ENCODE measurements around the gene SYNE1. TPM values are rescaled to one million over a fixed set of nuclear protein-coding genes. Genes with fewer than 3 reads are reported as not detected.
"Not testable (repeated sequence)": the region's sequence is repeated elsewhere in the genome, so short reads cannot be mapped to it uniquely, and the experiment has no call there.

SYNE1 gene
- total and polyA plus RNA-seq, 2 of the 8 experiments (the other 6 are each of a cell fraction or from before 2014, with no cell fraction given) = 2.8 to 5.5 TPM

DNA sequence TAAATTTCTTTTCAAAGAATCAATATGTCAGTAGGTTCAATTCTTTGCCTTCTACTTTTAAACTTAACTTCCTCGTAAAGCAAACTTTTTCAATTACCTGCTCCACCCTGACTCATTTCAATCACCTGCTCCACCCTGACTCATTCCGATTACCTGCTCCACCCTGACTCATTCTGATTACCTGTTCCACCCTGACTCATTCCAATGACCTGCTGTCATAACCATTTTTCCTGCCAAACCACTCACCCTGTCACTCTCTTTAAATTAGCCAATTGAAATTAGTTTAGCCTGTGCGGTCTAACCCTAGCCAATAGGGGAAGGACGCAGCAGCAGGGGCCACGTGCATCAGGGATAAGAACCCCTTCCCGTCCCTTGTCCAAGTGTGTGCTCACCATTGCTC lies 141.7 kb downstream of the SYNE1 start:
- H3K79me2 ChIP-seq (ENCODE audit: control insufficient read depth in 1 of 2, insufficient read depth in 2 of 2, low read length in 2 of 2); H2BK12ac ChIP-seq (ENCODE audit: low read depth, low read length); H3K36me3 ChIP-seq (ENCODE audit: control insufficient read depth in 2 of 4, insufficient read depth in 4 of 4, low read length in 3 of 4); H3K18ac ChIP-seq (ENCODE audit: extremely low read depth, low read length); H3K9ac ChIP-seq (replicated peaks in 1 of 4; ENCODE audit: extremely low read depth in 1 of 4, low read depth in 3 of 4, low read length in 3 of 4); H2BK20ac ChIP-seq (ENCODE audit: low read length); H2AK5ac ChIP-seq (ENCODE audit: low read depth, low read length); POLR2A ChIA-PET (ENCODE audit: partially characterized antibody); H4K20me1 ChIP-seq (replicated peaks in 1 of 2; ENCODE audit: control insufficient read depth in 1 of 2, insufficient read depth in 2 of 2, low read length in 2 of 2); H4K8ac ChIP-seq (ENCODE audit: extremely low read depth, insufficient read depth, low read length); H3K23me2 ChIP-seq (ENCODE audit: low read depth, low read length); FAIRE-seq; H2BK15ac ChIP-seq (ENCODE audit: low read length); H3K79me1 ChIP-seq (ENCODE audit: low read depth, low read length); H3K27ac ChIP-seq (ENCODE audit: low read depth, low read length); H3K27me3 ChIP-seq (replicated peaks in 1 of 4; ENCODE audit: control insufficient read depth in 3 of 4, extremely low read depth in 1 of 4, insufficient read depth in 3 of 4, low read length in 3 of 4); H3K9me3 ChIP-seq (ENCODE audit: insufficient read depth in 2 of 2, low read depth in 1 of 2, low read length in 1 of 2); H3K4me3 ChIP-seq (ENCODE audit: extremely low read depth in 1 of 4, insufficient read depth in 2 of 4, low read depth in 3 of 4, low read length in 4 of 4); H3K4me1 ChIP-seq (replicated peaks in 1 of 4; ENCODE audit: control insufficient read depth in 3 of 4, insufficient read depth in 4 of 4, low read length in 3 of 4); H2BK5ac ChIP-seq (ENCODE audit: low read depth, low read length); H4K91ac ChIP-seq (replicated peaks; ENCODE audit: insufficient read length, low read length); DNase-seq (ENCODE audit: low read depth in 1 of 2, low spot score in 2 of 2); H2BK120ac ChIP-seq (replicated peaks; ENCODE audit: low read depth, low read length); H4K5ac ChIP-seq (ENCODE audit: insufficient read length, low read depth, low read length); H3K56ac ChIP-seq (replicated peaks; ENCODE audit: insufficient read length, low read depth, low read length); H3K14ac ChIP-seq (ENCODE audit: insufficient read length); H2AFZ ChIP-seq (ENCODE audit: low read length); H3K4me2 ChIP-seq (ENCODE audit: insufficient read depth in 1 of 2, low read depth in 2 of 2, low read length in 2 of 2); H3K4ac ChIP-seq (replicated peaks; ENCODE audit: insufficient read length, low read depth, low read length); H3K23ac ChIP-seq (ENCODE audit: insufficient read length): not testable (repeated sequence)
- 99% methylated on average over 6 of the region's 6 CpGs; no CpG with 5 or more reads in 1 of the 2 experiments for WGBS, 2 experiments (ENCODE audit: extremely low coverage in 1 of 2, insufficient coverage in 1 of 2, insufficient read length in 1 of 2, insufficient replicate concordance in 2 of 2, low coverage in 1 of 2, low lambda C conversion rate in 2 of 2, missing lambda C conversion rate in 1 of 2)
- CTCF ChIA-PET (ENCODE audit: partially characterized antibody) = interaction anchor here (4.6 kb wide), 1 partner anchor 9 kb away, joined by 20 read pairs; no protein-coding TSS in a partner anchor

DNA sequence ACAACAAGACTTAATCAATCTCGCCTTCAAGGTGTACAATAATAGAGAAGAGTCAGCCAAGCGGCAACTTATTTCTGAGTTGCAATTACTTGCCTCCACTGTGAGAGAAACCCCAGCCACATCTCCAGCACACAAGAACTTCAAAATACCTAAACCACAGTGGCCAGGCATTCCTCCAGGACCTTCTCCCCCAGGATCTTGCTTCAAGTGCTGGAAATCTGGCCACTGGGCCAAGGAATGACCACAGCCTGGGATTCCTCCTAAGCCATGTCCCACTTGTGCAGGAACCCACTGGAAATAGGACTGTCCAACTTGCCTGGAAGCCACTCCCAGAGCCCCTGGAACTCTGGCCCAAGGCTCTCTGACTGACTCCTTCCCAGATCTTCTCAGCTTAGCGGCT lies 144.9 kb downstream of the SYNE1 start:
- WGBS, 2 experiments (ENCODE audit: extremely low coverage in 1 of 2, insufficient coverage in 1 of 2, insufficient read length in 1 of 2, insufficient replicate concordance in 2 of 2, low coverage in 1 of 2, low lambda C conversion rate in 2 of 2, missing lambda C conversion rate in 1 of 2) = 94% methylated on average over 2 of the region's 3 CpGs; no CpG with 5 or more reads in 1 of the 2 experiments
- H3K27ac ChIP-seq (ENCODE audit: low read depth, low read length); H2BK120ac ChIP-seq (replicated peaks; ENCODE audit: low read depth, low read length); H3K4me2 ChIP-seq (ENCODE audit: insufficient read depth in 1 of 2, low read depth in 2 of 2, low read length in 2 of 2); H3K18ac ChIP-seq (ENCODE audit: extremely low read depth, low read length); H2AK5ac ChIP-seq (ENCODE audit: low read depth, low read length); POLR2A ChIA-PET (ENCODE audit: partially characterized antibody); H3K9me3 ChIP-seq (ENCODE audit: insufficient read depth in 2 of 2, low read depth in 1 of 2, low read length in 1 of 2); H2BK12ac ChIP-seq (ENCODE audit: low read depth, low read length); H4K91ac ChIP-seq (replicated peaks; ENCODE audit: insufficient read length, low read length); DNase-seq (ENCODE audit: low read depth in 1 of 2, low spot score in 2 of 2); H3K27me3 ChIP-seq (replicated peaks in 1 of 4; ENCODE audit: control insufficient read depth in 3 of 4, extremely low read depth in 1 of 4, insufficient read depth in 3 of 4, low read length in 3 of 4); H3K79me1 ChIP-seq (ENCODE audit: low read depth, low read length); H3K9ac ChIP-seq (replicated peaks in 1 of 4; ENCODE audit: extremely low read depth in 1 of 4, low read depth in 3 of 4, low read length in 3 of 4); FAIRE-seq; H3K23ac ChIP-seq (ENCODE audit: insufficient read length); H4K5ac ChIP-seq (ENCODE audit: insufficient read length, low read depth, low read length); H3K56ac ChIP-seq (replicated peaks; ENCODE audit: insufficient read length, low read depth, low read length); H3K4me3 ChIP-seq (ENCODE audit: extremely low read depth in 1 of 4, insufficient read depth in 2 of 4, low read depth in 3 of 4, low read length in 4 of 4); H3K23me2 ChIP-seq (ENCODE audit: low read depth, low read length); H3K4ac ChIP-seq (replicated peaks; ENCODE audit: insufficient read length, low read depth, low read length); H2BK15ac ChIP-seq (ENCODE audit: low read length); H3K4me1 ChIP-seq (replicated peaks in 1 of 4; ENCODE audit: control insufficient read depth in 3 of 4, insufficient read depth in 4 of 4, low read length in 3 of 4); H3K14ac ChIP-seq (ENCODE audit: insufficient read length); H2BK5ac ChIP-seq (ENCODE audit: low read depth, low read length); H3K36me3 ChIP-seq (ENCODE audit: control insufficient read depth in 2 of 4, insufficient read depth in 4 of 4, low read length in 3 of 4); H4K20me1 ChIP-seq (replicated peaks in 1 of 2; ENCODE audit: control insufficient read depth in 1 of 2, insufficient read depth in 2 of 2, low read length in 2 of 2); H2BK20ac ChIP-seq (ENCODE audit: low read length); H2AFZ ChIP-seq (ENCODE audit: low read length); H3K79me2 ChIP-seq (ENCODE audit: control insufficient read depth in 1 of 2, insufficient read depth in 2 of 2, low read length in 2 of 2); H4K8ac ChIP-seq (ENCODE audit: extremely low read depth, insufficient read depth, low read length): not testable (repeated sequence)
- CTCF ChIA-PET (ENCODE audit: partially characterized antibody) = interaction anchor here (0.6 kb wide), 1 partner anchor 804 kb away, joined by 4 read pairs; no protein-coding TSS in a partner anchor

All from H1 (cell line).